Measurements from ENCODE around the gene SIGMAR1.

GRCh38 chr9:34637356-34638137, at the start of gene SIGMAR1:
- TF ChIP-seq CTCF (conservative IDR thresholded peaks at IDR 0.05; ENCODE audit: low read depth, low read length) (no peak), EZH2 (IDR thresholded peaks at IDR 0.05; ENCODE audit: borderline replicate concordance, low read depth, low read length, poor library complexity, severe bottlenecking) (no peak)
